Activated T-helper 2 cell treated with anti-CD3 and anti-CD28 coated beads, Interferon-gamma antibody, Interleukin-2, Interleukin-4, amounts not matched to agents 10 μg/mL and 5 μg/mL and 100 μg/mL, durations not matched to agents 14 hours and 24 hours and 36 hours (primary cell): Measurements from ENCODE around the gene R3HDM1. TPM values are rescaled to one million over a fixed set of nuclear protein-coding genes. Genes with fewer than 3 reads are reported as not detected.
"Not testable (repeated sequence)": the region's sequence is repeated elsewhere in the genome, so short reads cannot be mapped to it uniquely, and the experiment has no call there.

Source experiments
- DNase-seq: peaks from one replicate; pipeline ENCODE4 v3.0.0; 2021; ENCODE audit warnings: low spot score
- H3K27ac Mint-ChIP-seq: one replicate; pipeline ENCODE4 v1.8.0; 2021; ENCODE audit warnings: mixed read lengths
- H3K27me3 Mint-ChIP-seq: one replicate; pipeline ENCODE4 v1.8.0; 2021; ENCODE audit warnings: low read depth, mixed read lengths
- H3K36me3 Mint-ChIP-seq: one replicate; pipeline ENCODE4 v1.8.0; 2021; ENCODE audit warnings: low read depth, mixed read lengths
- H3K4me1 Mint-ChIP-seq: one replicate; pipeline ENCODE4 v1.8.0; 2021; ENCODE audit warnings: low read depth, mixed read lengths
- H3K4me3 Mint-ChIP-seq: one replicate; pipeline ENCODE4 v1.8.0; 2021; ENCODE audit warnings: low read depth, mild to moderate bottlenecking, moderate library complexity, mixed read lengths
- H3K9me3 Mint-ChIP-seq: one replicate; pipeline ENCODE4 v1.8.0; 2021; ENCODE audit warnings: mixed read lengths
- intact Hi-C: fragments of 100-400 bp; cut with micrococcal nuclease; formaldehyde crosslinking; loops from one replicate; pipeline ENCODE4 v1.15.1; 2023
- total RNA-seq: library from RNA; stranded (reverse); gene quantifications from 2 replicates; pipeline ENCODE4 v1.2.3, GENCODE V29; 2022

R3HDM1 gene
- total RNA-seq, 1 donor from 2014 or later: 47.8 TPM

DNA sequence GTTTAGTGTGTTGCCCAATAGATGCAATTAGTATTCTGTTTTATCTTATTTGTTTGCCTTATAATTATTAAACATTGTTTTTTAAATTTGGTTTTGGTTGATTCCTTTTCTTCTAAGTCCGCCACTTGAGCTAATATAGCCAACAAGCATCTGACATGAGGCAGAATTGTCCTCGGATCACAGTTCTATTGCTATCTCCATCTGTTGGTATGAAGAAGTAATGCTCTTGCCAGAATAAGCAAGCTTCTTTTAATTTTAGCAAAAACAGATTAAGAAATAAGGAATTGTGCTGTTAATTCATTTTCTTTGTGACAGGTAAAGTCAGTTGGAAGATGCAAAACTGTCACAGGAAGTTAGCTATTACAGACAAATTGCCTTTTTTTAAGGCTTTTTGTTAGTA lies 54.3 kb downstream of the R3HDM1 start:
- no peak for DNase-seq
- Mint-ChIP-seq H3K9me3 (no peaks in the 10 kb centered on the region), H3K36me3 (peaks cover 4% of the 10 kb centered on the region), H3K27me3 (no peaks in the 10 kb centered on the region), H3K4me1 (peaks cover 15% of the 10 kb centered on the region), H3K4me3 (no peak overlapping the region), H3K27ac (no peak overlapping the region)
- intact Hi-C loops: no loop called here

GRCh38 chr2:135586148-135586547 lies 54.9 kb downstream of the R3HDM1 start:
- peaks cover 18% of the 10 kb centered on the region for H3K4me1 Mint-ChIP-seq
- no peaks in the 10 kb centered on the region for H3K27me3 Mint-ChIP-seq
- peaks cover 9% of the 10 kb centered on the region for H3K36me3 Mint-ChIP-seq
- no peak overlapping the region for H3K4me3 Mint-ChIP-seq
- H3K27ac Mint-ChIP-seq: no peak overlapping the region
- intact Hi-C loops: no loop called here
- no peaks in the 10 kb centered on the region for H3K9me3 Mint-ChIP-seq
- DNase-seq: no peak

GRCh38 chr2:135587958-135588357 lies 56.7 kb downstream of the R3HDM1 start:
- peaks cover 18% of the 10 kb centered on the region for H3K4me1 Mint-ChIP-seq
- no peaks in the 10 kb centered on the region for H3K27me3 Mint-ChIP-seq
- intact Hi-C loops: no loop called here
- peaks cover 23% of the 10 kb centered on the region for H3K36me3 Mint-ChIP-seq
- DNase-seq: no peak
- H3K9me3 Mint-ChIP-seq: peaks cover 13% of the 10 kb centered on the region
- H3K27ac Mint-ChIP-seq: no peak overlapping the region
- no peak overlapping the region for H3K4me3 Mint-ChIP-seq

- H3K27me3 Mint-ChIP-seq: no peaks in the 10 kb centered on the region
- intact Hi-C loops: no loop called here
- DNase-seq: no peak
- H3K9me3 Mint-ChIP-seq: peaks cover 16% of the 10 kb centered on the region
- no peak overlapping the region for H3K27ac Mint-ChIP-seq
- H3K36me3 Mint-ChIP-seq: peaks cover 30% of the 10 kb centered on the region
- no peak overlapping the region for H3K4me3 Mint-ChIP-seq
- peaks cover 16% of the 10 kb centered on the region for H3K4me1 Mint-ChIP-seq
These were observed 59.5 kb downstream of the R3HDM1 start for GRCh38 chr2:135590619-135591260.

DNA sequence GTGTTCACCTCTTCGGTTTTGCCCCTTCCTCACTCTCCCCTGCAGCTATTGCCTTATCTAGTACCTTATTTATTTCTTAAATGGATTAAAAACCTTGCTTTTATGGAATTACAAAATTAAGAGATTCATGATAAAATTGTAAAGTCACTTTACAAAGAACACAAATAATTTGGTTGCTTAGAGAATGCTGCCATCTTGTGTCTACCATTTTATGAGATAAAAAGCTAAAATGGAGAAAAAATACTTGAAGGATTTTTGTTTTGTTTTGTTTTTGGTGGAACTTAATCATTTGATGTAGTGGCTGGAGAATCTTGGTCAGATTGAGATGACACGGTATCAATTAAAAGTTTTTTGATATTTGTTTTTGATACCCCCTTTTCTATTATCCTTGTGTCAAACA lies 69.6 kb downstream of the R3HDM1 start:
- Mint-ChIP-seq H3K27ac (no peak overlapping the region), H3K4me3 (no peak overlapping the region), H3K9me3 (no peaks in the 10 kb centered on the region), H3K4me1 (peaks cover 17% of the 10 kb centered on the region), H3K36me3 (peaks cover 19% of the 10 kb centered on the region), H3K27me3 (no peaks in the 10 kb centered on the region)
- intact Hi-C loops: no loop called here
- DNase-seq: no peak

DNA sequence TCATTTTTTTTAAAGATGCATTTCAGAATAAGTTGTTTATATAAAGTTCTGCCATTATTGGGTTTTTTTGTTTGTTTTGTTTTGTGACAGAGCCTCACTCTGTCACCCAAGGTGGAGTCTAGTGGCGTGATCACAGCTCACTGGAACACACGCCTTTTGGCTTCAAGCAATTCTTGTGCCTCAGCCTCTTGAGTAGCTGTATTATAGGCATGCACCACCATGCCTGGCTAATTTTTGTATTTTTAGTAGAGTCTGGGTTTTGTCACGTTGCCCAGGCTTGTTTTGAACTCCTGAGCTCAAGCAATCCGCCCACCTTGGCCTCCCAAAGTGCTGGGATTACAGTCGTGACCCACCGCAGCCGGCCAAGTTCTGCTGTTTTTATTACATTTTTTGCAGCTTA lies 72.3 kb downstream of the R3HDM1 start:
- H3K4me3 Mint-ChIP-seq: no peak overlapping the region
- no peak for DNase-seq
- no peaks in the 10 kb centered on the region for H3K27me3 Mint-ChIP-seq

DNA sequence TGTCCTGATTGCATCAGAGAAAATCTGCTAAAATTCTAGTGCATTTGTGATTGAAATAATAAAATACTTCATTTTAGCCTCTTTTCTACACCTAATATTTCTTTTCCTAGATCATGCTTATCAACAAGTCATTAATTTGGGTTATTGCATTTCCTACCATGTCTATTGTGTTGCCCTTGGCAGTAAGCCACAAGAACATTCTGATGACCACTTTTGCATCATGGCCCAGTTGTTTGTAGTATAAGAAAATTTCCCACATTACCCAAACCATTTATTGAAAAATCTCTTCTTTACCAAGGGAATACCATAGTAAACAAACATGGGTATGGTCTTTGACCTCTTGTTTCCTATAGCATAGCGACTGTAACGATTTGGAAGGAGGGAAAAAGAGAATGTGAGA lies 76.3 kb downstream of the R3HDM1 start:
- Mint-ChIP-seq H3K36me3 (peaks cover 35% of the 10 kb centered on the region), H3K4me1 (no peaks in the 10 kb centered on the region), H3K27me3 (no peaks in the 10 kb centered on the region), H3K27ac (no peak overlapping the region), H3K4me3 (no peak overlapping the region), H3K9me3 (no peaks in the 10 kb centered on the region)
- no peak for DNase-seq
- intact Hi-C loops: no loop called here

More for the DNA sequence above, 72.3 kb downstream of the R3HDM1 start:
- intact Hi-C loops: no loop called here
- Mint-ChIP-seq H3K36me3 (peaks cover 28% of the 10 kb centered on the region), H3K27ac (no peak overlapping the region), H3K4me1 (peaks cover 12% of the 10 kb centered on the region), H3K9me3 (no peaks in the 10 kb centered on the region)

DNA sequence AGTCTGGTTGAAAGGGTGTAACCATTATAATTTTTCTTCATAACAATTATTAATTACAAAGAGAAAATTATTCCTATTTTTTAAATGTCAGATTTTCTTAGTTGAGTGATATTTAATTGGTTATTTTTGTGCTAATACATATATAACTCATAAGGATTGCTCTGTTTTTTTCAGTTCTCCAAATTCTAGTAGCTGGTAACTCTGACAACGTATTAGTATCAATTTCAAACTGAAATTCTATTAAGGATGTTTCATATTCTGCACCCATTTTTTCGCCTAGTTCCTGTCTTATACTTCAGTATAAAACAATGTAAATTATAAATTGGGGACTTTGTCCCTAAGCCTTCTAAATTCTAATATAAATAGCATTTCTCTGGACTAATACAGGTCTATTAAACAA lies 81.0 kb downstream of the R3HDM1 start:
- H3K27ac Mint-ChIP-seq: no peak overlapping the region
- peaks cover 14% of the 10 kb centered on the region for H3K36me3 Mint-ChIP-seq
- no peak overlapping the region for H3K4me3 Mint-ChIP-seq
- no peak for DNase-seq
- H3K9me3 Mint-ChIP-seq: no peaks in the 10 kb centered on the region
- intact Hi-C loops: no loop called here
- H3K4me1 Mint-ChIP-seq: no peaks in the 10 kb centered on the region
- no peaks in the 10 kb centered on the region for H3K27me3 Mint-ChIP-seq

GRCh38 chr2:135615404-135615803 lies 84.1 kb downstream of the R3HDM1 start:
- intact Hi-C loops: no loop called here
- H3K27ac Mint-ChIP-seq: no peak overlapping the region
- no peak overlapping the region for H3K4me3 Mint-ChIP-seq
- DNase-seq: no peak
- H3K36me3 Mint-ChIP-seq: peaks cover 5% of the 10 kb centered on the region
- H3K27me3 Mint-ChIP-seq: no peaks in the 10 kb centered on the region
- H3K4me1 Mint-ChIP-seq: peaks cover 3% of the 10 kb centered on the region
- no peaks in the 10 kb centered on the region for H3K9me3 Mint-ChIP-seq

GRCh38 chr2:135617501-135618015 lies 86.3 kb downstream of the R3HDM1 start:
- Mint-ChIP-seq H3K36me3 (peaks cover 12% of the 10 kb centered on the region), H3K27ac (no peak overlapping the region), H3K9me3 (no peaks in the 10 kb centered on the region), H3K4me1 (peaks cover 3% of the 10 kb centered on the region), H3K27me3 (no peaks in the 10 kb centered on the region), H3K4me3 (no peak overlapping the region)
- intact Hi-C loops: no loop called here
- DNase-seq: no peak

DNA sequence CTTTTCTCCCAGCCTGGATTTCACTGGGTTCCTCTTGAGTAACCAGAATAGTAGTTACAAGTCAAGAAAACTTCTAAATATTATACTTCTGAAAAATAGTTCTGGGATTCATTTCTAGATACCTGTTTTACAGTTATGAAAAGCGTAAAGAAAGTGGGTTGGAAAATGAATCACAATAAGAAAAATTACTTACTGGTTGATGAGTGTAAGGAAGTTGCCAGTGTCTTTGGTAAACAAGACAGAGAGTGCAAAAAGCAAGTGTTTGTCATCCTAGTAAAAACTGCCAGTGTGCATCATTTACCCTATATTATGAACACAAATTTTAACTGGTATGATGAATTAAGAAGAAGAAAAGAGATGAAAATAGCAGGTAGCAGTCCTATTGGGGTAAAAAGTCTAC lies 88.9 kb downstream of the R3HDM1 start:
- H3K9me3 Mint-ChIP-seq: no peaks in the 10 kb centered on the region
- H3K4me1 Mint-ChIP-seq: peaks cover 3% of the 10 kb centered on the region
- H3K27ac Mint-ChIP-seq: no peak overlapping the region

GRCh38 chr2:135629520-135629919 lies 98.2 kb downstream of the R3HDM1 start:
- no peaks in the 10 kb centered on the region for H3K4me1 Mint-ChIP-seq
- H3K4me3 Mint-ChIP-seq: no peak overlapping the region
- no peak overlapping the region for H3K27ac Mint-ChIP-seq
- DNase-seq: no peak
- H3K9me3 Mint-ChIP-seq: no peaks in the 10 kb centered on the region
- peaks cover 16% of the 10 kb centered on the region for H3K36me3 Mint-ChIP-seq
- intact Hi-C loops: no loop called here
- no peaks in the 10 kb centered on the region for H3K27me3 Mint-ChIP-seq

More for the DNA sequence above, 88.9 kb downstream of the R3HDM1 start:
- no peak for DNase-seq
- Mint-ChIP-seq H3K36me3 (peaks cover 23% of the 10 kb centered on the region), H3K27me3 (no peaks in the 10 kb centered on the region), H3K4me3 (no peak overlapping the region)
- intact Hi-C loops: loop anchor here (1.0 to 2.0 kb wide), 2 partner anchors 17 to 44 kb away; no protein-coding TSS in a partner anchor

GRCh38 chr2:135630034-135630433 lies 98.8 kb downstream of the R3HDM1 start:
- intact Hi-C loops, H3K4me1 Mint-ChIP-seq, H3K27ac Mint-ChIP-seq, H3K4me3 Mint-ChIP-seq, DNase-seq, H3K27me3 Mint-ChIP-seq, H3K9me3 Mint-ChIP-seq: not testable (repeated sequence)
- peaks cover 16% of the 10 kb centered on the region for H3K36me3 Mint-ChIP-seq
